Peyer's patch (tissue), 4 donors: ENCODE results near the gene PA2G4.

Source experiments
- POLR2A ChIP-seq, 2 donors: fragments of 450-650 bp; IDR thresholded peaks; one replicate each; pipeline ENCODE4 v1.5.1; 2017; ENCODE audit warnings: antibody characterized with exemption in 2 of 2, mild to moderate bottlenecking in 2 of 2, moderate library complexity in 2 of 2
- TF ChIP-seq, protein P1 (sequence below), 6 experiments: fragments of 450-650 bp in 4 of 6; fragments of 200-600 bp in 2 of 6; sonication (generic) in 1 of 6; IDR thresholded peaks; one replicate each; pipeline ENCODE4 v1.5.1; 2017 to 2019; ENCODE audit warnings: antibody characterized with exemption in 6 of 6, mild to moderate bottlenecking in 3 of 6, moderate library complexity in 1 of 6

DNA sequence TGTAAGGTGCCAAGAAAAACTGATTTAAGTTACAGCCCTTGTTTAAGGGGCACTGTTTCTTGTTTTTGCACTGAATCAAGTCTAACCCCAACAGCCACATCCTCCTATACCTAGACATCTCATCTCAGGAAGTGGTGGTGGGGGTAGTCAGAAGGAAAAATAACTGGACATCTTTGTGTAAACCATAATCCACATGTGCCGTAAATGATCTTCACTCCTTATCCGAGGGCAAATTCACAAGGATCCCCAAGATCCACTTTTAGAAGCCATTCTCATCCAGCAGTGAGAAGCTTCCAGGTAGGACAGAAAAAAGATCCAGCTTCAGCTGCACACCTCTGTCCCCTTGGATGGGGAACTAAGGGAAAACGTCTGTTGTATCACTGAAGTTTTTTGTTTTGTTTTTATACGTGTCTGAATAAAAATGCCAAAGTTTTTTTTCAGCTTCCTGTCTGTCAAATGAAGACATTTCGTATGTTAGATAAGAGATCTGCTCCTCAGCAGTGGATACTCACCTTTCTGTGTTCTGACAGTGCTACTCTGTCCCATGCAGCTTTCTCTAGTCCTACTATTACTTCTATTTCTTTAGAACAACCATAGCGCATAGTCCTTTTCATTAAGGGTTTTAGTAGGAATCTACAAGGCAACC, 1.2 kb upstream of the PA2G4 start:
- TF ChIP-seq POLR2A (IDR thresholded peaks at IDR 0.05): no peak
- TF ChIP-seq, protein P1, sequence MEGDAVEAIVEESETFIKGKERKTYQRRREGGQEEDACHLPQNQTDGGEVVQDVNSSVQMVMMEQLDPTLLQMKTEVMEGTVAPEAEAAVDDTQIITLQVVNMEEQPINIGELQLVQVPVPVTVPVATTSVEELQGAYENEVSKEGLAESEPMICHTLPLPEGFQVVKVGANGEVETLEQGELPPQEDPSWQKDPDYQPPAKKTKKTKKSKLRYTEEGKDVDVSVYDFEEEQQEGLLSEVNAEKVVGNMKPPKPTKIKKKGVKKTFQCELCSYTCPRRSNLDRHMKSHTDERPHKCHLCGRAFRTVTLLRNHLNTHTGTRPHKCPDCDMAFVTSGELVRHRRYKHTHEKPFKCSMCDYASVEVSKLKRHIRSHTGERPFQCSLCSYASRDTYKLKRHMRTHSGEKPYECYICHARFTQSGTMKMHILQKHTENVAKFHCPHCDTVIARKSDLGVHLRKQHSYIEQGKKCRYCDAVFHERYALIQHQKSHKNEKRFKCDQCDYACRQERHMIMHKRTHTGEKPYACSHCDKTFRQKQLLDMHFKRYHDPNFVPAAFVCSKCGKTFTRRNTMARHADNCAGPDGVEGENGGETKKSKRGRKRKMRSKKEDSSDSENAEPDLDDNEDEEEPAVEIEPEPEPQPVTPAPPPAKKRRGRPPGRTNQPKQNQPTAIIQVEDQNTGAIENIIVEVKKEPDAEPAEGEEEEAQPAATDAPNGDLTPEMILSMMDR (IDR thresholded peaks at IDR 0.05): no peak
